ENCODE results near the gene CAMKV. TPM values are rescaled to one million over a fixed set of nuclear protein-coding genes. Genes with fewer than 3 reads are reported as not detected.

CAMKV gene
- total RNA-seq, 1 donor from 2014 or later: not detected

DNA sequence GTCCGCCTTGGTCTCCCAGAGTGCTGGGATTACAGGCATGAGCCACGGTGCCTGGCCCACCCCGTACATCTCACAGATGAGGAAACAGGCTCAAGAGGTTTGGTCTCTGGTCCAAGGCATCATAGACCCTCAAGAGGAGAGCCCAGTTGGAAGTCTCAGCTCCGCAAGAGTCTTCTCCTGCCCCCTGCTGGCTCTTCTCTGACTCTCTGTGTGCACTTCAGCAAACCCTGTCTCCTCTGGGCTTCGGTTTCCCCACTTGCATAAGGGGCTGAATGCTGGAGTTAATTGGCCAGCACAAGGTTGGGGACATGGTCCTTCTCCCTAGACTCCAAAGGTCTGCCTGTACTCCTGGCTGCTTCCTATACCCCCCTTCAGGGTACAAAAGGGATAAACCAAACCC, 30.1 kb upstream of the CAMKV start:
- Mint-ChIP-seq H3K4me3 (no peak overlapping the region), H3K27ac (no peak overlapping the region), H3K36me3 (no peaks in the 10 kb centered on the region), H3K27me3 (ENCODE audit: low read depth) (no peaks in the 10 kb centered on the region), H3K4me1 (peaks cover 3% of the 10 kb centered on the region), H3K9me3 (no peaks in the 10 kb centered on the region)
- DNase-seq (ENCODE audit: low spot score in 2 of 2, unreplicated experiment in 2 of 2): no peak
- TF ChIP-seq CTCF (IDR thresholded peaks at IDR 0.05; ENCODE audit: unreplicated experiment): no peak

- H3K36me3 Mint-ChIP-seq: no peaks in the 10 kb centered on the region
- peaks cover 2% of the 10 kb centered on the region for H3K4me1 Mint-ChIP-seq
- no peaks in the 10 kb centered on the region for H3K27me3 Mint-ChIP-seq (ENCODE audit: low read depth)
- no peak for TF ChIP-seq CTCF (IDR thresholded peaks at IDR 0.05; ENCODE audit: unreplicated experiment)
- DNase-seq (ENCODE audit: low spot score in 2 of 2, unreplicated experiment in 2 of 2): no peak
- no peak overlapping the region for H3K4me3 Mint-ChIP-seq
- no peaks in the 10 kb centered on the region for H3K9me3 Mint-ChIP-seq
- H3K27ac Mint-ChIP-seq: no peak overlapping the region
Measured at GRCh38 chr3:49898991-49899390, 29.3 kb upstream of the CAMKV start.

- Mint-ChIP-seq H3K27ac (no peak overlapping the region), H3K27me3 (ENCODE audit: low read depth) (no peaks in the 10 kb centered on the region)
Measured at GRCh38 chr3:49896345-49896744, 26.6 kb upstream of the CAMKV start.

DNA sequence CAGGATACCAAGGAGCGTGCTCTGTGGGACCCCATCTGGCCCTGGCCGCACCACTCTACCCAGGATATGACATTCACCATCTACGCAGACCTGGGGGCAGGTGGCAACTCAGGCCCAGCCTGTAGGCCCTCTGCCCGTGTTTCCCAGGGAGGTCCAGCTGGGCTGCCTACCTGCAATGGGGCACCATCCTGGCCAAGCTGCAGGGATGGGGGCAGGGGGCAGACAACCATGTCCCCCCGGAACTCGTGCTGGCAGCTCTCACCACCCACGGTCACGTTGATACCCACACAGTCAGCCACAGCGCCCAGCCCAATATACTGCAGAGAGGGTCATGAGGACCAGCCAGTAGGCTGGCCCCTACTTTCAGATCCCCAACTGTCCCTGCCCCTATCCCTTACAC, 26.1 kb upstream of the CAMKV start:
- no peak for TF ChIP-seq CTCF (IDR thresholded peaks at IDR 0.05; ENCODE audit: unreplicated experiment)
- no peak overlapping the region for H3K27ac Mint-ChIP-seq
- no peaks in the 10 kb centered on the region for H3K9me3 Mint-ChIP-seq
- no peak overlapping the region for H3K4me3 Mint-ChIP-seq
- no peaks in the 10 kb centered on the region for H3K4me1 Mint-ChIP-seq
- DNase-seq (ENCODE audit: low spot score in 2 of 2, unreplicated experiment in 2 of 2): no peak
- no peaks in the 10 kb centered on the region for H3K36me3 Mint-ChIP-seq
- no peaks in the 10 kb centered on the region for H3K27me3 Mint-ChIP-seq (ENCODE audit: low read depth)

More at GRCh38 chr3:49896345-49896744, 26.6 kb upstream of the CAMKV start:
- no peak for TF ChIP-seq CTCF (IDR thresholded peaks at IDR 0.05; ENCODE audit: unreplicated experiment)
- H3K9me3 Mint-ChIP-seq: no peaks in the 10 kb centered on the region
- H3K36me3 Mint-ChIP-seq: no peaks in the 10 kb centered on the region
- DNase-seq (ENCODE audit: low spot score in 2 of 2, unreplicated experiment in 2 of 2): no peak
- H3K4me3 Mint-ChIP-seq: no peak overlapping the region
- H3K4me1 Mint-ChIP-seq: no peaks in the 10 kb centered on the region

DNA sequence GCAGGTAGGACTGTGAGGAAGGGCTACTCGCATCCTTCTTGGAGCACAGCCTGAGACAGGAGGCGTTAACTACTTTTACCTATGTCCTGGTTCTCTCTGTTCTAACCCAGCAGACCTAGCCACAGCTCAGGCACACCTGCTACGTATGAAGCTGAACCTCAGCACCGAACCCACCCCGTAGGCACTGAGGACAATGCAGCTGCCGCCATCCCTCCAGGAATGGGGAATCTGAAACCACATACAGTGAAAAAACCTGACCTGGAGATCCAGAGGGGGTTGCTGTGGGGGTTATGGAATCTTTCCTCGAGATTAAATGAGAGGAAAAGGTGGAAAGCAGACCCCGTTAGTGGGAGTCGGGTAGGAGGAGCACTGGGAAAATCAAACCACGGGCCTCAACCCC, 19.6 kb upstream of the CAMKV start:
- H3K4me3 Mint-ChIP-seq: no peak overlapping the region
- no peak for DNase-seq (ENCODE audit: low spot score in 2 of 2, unreplicated experiment in 2 of 2)
- TF ChIP-seq CTCF (IDR thresholded peaks at IDR 0.05; ENCODE audit: unreplicated experiment): no peak
- H3K36me3 Mint-ChIP-seq: no peaks in the 10 kb centered on the region
- no peaks in the 10 kb centered on the region for H3K9me3 Mint-ChIP-seq
- no peak overlapping the region for H3K27ac Mint-ChIP-seq
- H3K27me3 Mint-ChIP-seq (ENCODE audit: low read depth): peaks cover 2% of the 10 kb centered on the region
- H3K4me1 Mint-ChIP-seq: no peaks in the 10 kb centered on the region

DNA sequence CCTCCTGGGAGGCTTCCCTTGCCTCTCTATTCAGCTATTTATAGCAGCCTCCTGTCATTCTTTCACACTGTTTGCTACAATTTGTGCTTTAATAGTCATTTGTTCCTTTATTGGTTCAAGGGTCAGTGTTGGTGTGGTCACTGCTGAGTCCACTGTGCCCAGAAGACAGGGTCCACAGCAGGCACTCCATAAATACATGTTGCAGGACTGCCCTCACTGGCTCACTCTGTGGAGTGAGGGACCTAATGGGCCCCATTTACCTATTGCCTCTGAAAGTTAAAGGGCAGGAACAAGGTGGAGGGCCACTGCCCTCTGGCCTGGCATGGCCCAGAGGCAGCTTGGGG, 17.2 kb upstream of the CAMKV start:
- H3K36me3 Mint-ChIP-seq: no peaks in the 10 kb centered on the region
- DNase-seq (ENCODE audit: low spot score in 2 of 2, unreplicated experiment in 2 of 2): no peak
- H3K4me3 Mint-ChIP-seq: no peak overlapping the region
- no peak for TF ChIP-seq CTCF (IDR thresholded peaks at IDR 0.05; ENCODE audit: unreplicated experiment)
- no peak overlapping the region for H3K27ac Mint-ChIP-seq
- no peaks in the 10 kb centered on the region for H3K9me3 Mint-ChIP-seq
- H3K27me3 Mint-ChIP-seq (ENCODE audit: low read depth): peaks cover 9% of the 10 kb centered on the region
- no peaks in the 10 kb centered on the region for H3K4me1 Mint-ChIP-seq
